Measurements from ENCODE around the gene HSPA14.
A peak's percentile ranks its signal among the peaks of the same experiment; 100 is the strongest.
"Not testable (repeated sequence)": the region's sequence is repeated elsewhere in the genome, so short reads cannot be mapped to it uniquely, and the experiment has no call there.

Gene HSPA14, protein sequence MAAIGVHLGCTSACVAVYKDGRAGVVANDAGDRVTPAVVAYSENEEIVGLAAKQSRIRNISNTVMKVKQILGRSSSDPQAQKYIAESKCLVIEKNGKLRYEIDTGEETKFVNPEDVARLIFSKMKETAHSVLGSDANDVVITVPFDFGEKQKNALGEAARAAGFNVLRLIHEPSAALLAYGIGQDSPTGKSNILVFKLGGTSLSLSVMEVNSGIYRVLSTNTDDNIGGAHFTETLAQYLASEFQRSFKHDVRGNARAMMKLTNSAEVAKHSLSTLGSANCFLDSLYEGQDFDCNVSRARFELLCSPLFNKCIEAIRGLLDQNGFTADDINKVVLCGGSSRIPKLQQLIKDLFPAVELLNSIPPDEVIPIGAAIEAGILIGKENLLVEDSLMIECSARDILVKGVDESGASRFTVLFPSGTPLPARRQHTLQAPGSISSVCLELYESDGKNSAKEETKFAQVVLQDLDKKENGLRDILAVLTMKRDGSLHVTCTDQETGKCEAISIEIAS

DNA sequence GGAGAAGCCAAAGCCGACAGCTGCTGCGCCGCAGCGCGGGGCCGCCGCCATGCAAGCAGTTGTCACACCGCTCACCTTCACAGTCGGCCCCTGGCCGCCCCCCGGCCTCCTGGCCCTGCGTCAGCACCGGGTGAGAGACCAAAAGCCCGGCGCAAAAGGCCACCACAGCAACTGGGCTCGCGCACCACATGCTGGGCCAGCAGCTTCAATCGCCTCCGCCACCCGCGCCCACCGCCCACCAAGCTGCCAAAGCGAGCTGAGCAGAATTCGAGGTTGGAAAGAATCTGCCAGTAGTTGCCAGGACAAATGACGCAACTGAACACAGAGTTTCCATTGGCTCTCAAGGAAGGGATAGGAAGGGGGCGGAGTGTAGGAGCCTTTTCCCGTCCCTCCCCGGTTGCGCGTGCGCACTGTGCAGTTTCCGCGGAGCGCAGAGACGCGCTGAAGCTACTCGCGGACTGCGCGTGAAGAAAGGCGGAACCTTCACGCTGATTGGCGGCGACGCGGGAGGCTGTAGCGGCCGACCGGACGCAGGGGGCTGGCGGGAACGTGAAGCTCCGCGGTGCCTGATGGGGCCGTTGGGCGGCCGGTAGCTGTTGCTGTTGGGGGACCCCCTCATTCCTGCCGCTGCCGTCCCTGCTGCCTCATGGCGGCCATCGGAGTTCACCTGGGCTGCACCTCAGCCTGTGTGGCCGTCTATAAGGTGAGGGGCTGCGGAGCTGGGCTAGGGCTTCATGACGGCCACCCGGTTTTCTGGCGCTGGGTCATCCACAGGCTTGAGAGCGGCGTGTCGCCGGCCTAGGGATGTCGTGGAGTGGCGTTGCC, at the start of gene HSPA14, which contains the start of the genes CDNF and MSANTD7:
TSS of gene HSPA14 (plus strand) at position 550 of the 825 bp plus-strand sequence. CDS start at position 647, 97 bp downstream.
TSS of gene CDNF (minus strand) at position 281 of the 825 bp plus-strand sequence. CDS start at position 190, 91 bp downstream.
TSS of gene MSANTD7 (plus strand) at position 550 of the 825 bp plus-strand sequence. CDS start 3,979 bp downstream, outside the sequence.
- DNase-seq (ENCODE audit: low read depth): peak; percentile 98

- no peak for DNase-seq (ENCODE audit: low read depth)
Measured at GRCh38 chr10:14798636-14799035, 39.5 kb upstream of the HSPA14 start.

DNA sequence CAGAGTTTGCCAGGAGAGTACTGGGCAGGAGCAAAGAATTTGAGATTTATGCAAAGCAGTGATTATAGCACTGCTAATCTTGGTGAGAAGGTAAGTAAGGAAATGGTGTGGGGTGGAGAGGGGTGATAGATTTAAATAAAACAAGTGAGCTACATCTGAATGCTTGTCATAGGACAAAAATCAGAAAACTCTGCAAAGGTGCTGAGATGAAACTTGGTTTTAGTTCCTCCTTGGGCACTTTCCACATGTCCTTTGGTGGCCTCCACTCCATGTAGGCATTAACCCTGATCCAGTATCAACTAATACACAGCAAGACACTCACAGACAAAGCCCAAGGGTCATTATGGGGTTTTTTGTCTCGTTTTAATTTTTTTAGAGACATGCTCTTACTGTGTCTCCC, 37.7 kb upstream of the HSPA14 start:
- no peak for DNase-seq (ENCODE audit: low read depth)

DNA sequence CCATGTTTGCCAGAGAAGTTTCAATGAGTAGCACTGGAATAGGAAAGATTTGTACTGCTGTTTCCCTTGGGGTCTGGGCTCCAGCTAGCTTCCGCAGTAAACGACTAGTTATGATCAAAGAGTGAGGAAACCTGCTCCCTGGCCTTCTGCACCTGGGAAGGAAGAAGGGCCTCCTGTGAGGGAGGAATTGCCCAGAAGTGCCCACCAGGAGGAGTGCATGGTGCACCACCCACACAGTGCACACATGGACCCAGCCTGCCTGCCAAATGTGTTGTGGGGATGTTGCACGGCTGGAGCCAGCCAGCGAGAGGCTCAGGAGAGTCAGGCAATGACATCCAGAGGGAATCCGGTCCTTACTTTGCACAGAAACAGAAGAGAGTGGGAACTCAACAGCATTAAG, 36.4 kb upstream of the HSPA14 start:
- no peak for DNase-seq (ENCODE audit: low read depth)

DNA sequence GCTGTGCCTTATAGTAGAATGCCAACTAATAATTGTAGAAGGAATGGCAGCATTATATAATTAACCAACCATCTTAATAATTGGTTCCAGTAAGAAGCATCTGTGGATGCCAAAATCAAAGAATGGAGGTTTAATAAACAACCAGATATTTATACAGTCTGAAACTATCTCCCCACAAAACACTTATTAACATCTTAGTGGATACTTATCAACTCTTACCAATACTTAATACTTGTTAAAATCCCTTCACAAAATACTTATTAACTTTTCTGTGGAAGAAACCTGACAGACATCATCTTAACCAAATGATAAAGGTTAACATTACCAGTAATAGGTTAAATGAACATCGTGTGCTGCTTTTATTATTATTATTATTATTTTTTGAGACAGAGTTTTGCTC, 34.3 kb upstream of the HSPA14 start:
- no peak for DNase-seq (ENCODE audit: low read depth)

DNA sequence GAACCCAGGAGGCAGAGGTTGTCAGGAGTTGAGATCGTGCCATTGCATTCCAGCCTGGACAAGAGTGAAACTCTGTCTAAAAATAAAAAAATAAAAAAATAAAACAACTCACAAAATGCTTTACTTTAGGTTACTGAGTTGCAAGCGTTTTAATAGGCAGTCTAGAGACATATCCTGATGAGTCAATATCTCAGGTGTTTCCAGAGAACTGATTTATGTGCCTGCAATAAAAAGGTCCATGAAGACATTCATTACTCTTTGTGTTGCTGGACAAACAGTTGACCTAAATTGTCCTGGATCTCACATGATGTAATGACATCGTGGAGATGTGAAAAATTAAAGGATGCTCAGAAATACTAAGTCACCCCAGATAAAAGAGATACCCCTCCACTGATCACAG, 31.8 kb upstream of the HSPA14 start:
- DNase-seq (ENCODE audit: low read depth): no peak

GRCh38 chr10:14810969-14811953, 26.8 kb upstream of the HSPA14 start:
- no peak for DNase-seq (ENCODE audit: low read depth)

GRCh38 chr10:14812271-14812670, 25.8 kb upstream of the HSPA14 start:
- no peak for DNase-seq (ENCODE audit: low read depth)

GRCh38 chr10:14815681-14816080, 22.4 kb upstream of the HSPA14 start:
- no peak for DNase-seq (ENCODE audit: low read depth)

DNA sequence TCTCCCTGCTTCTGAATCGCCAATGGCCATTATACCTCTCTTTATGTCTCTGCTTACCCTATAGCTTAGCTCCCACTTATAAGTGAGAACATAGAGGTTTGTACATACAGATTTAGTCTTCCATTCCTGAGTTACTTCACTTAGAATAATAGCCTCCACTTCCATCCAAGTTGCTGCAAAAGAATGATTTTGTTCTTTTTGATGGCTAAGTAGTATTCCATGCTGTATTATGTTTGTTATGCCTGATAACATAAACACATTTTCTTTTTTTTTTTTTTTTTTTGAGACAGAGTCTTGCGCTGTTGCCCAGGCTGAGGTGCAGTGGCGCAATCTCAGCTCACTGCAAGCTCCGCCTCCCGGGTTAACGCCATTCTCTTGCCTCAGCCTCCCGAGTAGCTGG, 21.4 kb upstream of the HSPA14 start:
- not testable (repeated sequence) for DNase-seq (ENCODE audit: low read depth)

DNA sequence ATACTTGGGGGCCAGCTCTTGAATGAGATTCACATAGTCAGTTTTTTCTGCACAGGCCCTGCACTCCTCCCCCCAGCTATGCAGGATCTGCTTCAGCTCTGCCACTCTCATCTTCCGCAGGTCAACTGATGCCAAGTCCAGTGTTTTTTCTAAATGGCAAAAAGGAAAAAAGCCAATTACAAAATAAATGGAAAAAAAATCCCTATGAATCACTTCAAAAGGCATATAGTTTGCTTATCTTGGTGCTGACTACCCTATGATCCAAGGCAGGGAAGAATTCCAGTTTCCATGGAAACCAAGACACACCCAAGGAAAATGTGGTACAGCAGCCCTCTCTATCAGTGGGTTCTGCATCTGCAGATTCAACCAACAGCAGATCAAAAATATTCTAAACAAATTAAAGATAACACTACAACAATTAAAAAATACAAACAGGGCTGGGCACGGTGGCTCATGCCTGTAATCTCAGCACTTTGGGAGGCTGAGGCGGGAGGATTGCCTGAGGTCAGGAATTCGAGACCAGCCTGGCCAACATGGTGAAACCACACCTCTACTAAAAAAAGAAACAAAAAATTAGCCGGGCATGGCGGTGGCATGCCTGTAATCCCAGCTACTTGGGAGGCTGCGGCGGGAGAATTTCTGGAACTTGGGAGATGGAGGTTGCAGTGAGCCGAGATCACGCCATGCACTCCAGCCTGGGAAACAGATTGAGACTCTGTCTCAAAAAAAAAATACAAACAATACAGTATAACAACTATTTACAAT, 17.9 kb upstream of the HSPA14 start:
- no peak for DNase-seq (ENCODE audit: low read depth)

DNA sequence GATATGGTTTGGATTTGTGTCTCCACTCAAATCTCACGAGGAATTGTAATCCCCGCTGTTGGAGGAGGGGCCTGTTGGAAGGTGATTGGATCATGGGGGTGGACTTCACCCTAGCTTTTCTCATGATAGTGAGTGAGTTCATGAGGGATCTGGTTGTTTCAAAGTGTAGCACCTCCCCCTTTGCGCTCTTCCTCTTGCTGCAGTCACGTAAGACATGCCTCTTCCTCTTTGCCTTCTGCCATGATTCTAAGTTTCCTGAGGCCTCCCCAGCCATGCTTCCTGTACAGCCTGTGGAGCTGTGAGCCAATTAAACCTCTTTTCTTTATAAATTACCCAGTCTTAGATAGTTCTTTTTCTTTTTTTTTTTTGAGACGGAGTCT, 17.3 kb upstream of the HSPA14 start:
- no peak for DNase-seq (ENCODE audit: low read depth)

GRCh38 chr10:14821635-14822375, 16.3 kb upstream of the HSPA14 start:
- DNase-seq (ENCODE audit: low read depth): no peak

- DNase-seq (ENCODE audit: low read depth): no peak
Measured at GRCh38 chr10:14822879-14823755, 15.0 kb upstream of the HSPA14 start.

- no peak for DNase-seq (ENCODE audit: low read depth)
Measured at GRCh38 chr10:14823966-14824365, 14.1 kb upstream of the HSPA14 start.

DNA sequence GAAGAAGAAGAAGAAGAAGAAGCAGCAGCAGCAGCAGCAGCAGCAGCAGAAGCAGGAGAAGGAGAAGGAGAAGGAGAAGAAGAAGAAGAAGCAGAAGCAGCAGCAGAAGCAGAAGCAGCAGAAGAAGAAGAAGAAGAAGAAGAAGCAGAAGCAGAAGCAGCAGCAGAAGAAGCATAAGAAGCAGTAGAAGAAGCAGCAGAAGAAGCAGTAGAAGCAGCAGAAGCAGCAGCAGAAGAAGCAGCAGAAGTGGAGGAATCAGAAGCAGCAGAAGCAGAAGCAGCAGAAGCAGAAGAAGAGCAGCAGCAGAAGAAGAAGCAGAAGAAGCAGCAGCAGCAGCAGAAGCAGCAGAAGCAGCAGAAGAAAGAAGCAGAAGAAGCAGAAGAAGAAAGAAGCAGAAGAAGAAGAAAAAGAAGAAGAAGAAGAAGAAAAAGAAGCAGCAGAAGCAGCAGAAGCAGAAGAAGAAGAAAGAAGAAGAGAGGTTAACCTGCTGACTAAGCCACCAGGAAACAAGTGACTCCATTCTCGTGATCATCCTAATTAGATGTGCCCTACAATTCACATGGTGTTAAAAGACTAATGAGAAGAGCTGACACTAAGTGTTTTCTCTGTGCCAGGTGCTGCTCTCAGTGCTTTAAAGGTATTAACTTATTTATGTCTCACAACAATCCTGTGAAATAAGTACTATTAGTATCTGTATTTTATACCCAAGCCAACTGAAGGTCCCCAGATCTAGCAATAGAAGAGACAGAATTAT, 11.9 kb upstream of the HSPA14 start:
- DNase-seq (ENCODE audit: low read depth): no peak

DNA sequence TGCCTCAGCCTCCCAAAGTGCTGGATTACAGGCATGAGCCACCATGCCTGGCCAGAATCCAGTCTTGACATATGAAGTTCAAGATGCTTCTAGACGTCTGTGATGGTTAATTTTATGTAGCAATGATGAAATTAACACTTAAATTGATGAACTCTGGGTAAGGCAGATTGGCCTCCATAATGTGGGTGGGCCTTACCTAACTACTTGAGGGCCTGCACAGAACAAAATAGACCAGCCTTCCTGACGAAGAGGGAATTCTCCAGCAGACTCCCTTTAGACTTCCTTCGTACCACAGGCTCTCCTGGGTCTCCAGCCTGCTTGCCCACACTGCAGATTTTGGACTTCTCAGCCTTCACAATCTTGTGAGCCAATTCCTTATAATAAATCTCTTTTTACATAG, 5.0 kb upstream of the HSPA14 start:
- DNase-seq (ENCODE audit: low read depth): no peak

- no peak for DNase-seq (ENCODE audit: low read depth)
Measured at GRCh38 chr10:14836208-14836607, 1.9 kb upstream of the HSPA14 start.
